HG02840 (cell line): ENCODE results near the gene KCNIP3.
"Not testable (repeated sequence)": the region's sequence is repeated elsewhere in the genome, so short reads cannot be mapped to it uniquely, and the experiment has no call there.

ENCODE experiments used
- ATAC-seq: cut with Tn5 transposase; IDR thresholded peaks from one replicate; pipeline ENCODE4 v1.9.1; 2021; ENCODE audit warnings: mild to moderate bottlenecking, moderate library complexity, moderate number of reproducible peaks; ENCODE audit not compliant: unreplicated experiment, low FRiP score

KCNIP3 gene

DNA sequence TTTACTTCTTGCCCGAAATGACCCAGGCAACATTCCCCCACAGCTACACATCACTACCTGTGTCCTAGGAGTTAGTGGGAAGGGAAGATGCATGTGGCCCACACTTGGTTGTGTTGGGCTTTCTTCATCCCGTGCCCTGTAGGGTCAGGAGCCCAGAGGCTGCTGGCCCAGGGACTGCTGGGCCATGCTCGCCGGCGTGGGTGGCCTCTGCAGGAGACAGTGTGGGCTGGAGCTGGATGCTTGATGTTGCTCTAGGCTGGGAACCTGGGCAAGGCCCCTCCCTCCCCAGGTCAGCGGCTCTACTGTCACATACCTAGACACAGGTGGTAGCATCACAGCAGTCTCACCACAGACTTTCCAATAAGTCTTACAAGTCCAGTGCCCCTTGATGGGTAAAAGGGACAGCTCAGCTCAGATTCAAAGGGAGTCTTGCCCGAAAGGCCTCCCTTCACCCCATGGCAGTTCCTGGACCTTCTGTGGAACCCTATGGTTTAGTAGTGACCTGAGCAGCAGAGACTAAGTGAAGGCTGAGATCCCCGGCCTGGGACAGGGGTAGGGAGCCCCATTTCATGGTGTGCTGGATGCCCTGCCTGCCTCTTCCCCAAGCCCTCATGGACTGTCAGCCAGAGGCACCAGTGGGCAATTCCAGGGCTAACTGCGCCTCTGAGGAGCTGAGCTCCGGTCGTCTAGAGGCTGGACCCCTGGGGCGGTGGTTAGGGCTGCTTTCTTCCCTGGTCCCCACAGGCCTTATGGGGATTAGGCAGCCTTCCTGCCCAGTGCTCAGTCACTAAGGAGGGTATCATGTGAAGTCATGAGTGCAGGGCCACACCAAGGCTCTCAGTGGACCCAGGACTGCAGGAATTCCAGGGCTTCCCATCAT is 59.9 kb downstream of the KCNIP3 start:
- no peak for ATAC-seq

- ATAC-seq, result no peak
Observed at GRCh38 chr2:95357717-95358280, 60.7 kb downstream of the KCNIP3 start.

DNA sequence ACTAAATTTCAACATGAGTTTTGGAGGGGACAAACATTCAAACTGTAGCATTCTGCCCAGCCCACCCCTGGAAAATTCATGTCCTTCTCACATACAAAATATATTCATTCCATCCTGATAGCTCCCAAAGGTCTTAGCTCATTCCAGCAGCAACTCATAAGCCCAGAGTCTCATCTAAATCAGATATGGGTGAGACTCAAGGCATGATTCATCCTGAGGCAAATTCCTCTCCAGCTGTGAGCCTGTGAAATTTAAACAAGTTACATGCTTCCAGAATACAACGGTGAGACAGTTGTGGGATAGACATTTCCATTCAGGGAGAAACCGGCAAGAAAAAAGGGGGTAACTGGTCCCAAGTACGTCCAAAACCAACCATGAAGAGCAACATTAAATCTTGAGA is 61.9 kb downstream of the KCNIP3 start:
- no peak for ATAC-seq

GRCh38 chr2:95359501-95359930 is 62.4 kb downstream of the KCNIP3 start:
- ATAC-seq, result no peak

DNA sequence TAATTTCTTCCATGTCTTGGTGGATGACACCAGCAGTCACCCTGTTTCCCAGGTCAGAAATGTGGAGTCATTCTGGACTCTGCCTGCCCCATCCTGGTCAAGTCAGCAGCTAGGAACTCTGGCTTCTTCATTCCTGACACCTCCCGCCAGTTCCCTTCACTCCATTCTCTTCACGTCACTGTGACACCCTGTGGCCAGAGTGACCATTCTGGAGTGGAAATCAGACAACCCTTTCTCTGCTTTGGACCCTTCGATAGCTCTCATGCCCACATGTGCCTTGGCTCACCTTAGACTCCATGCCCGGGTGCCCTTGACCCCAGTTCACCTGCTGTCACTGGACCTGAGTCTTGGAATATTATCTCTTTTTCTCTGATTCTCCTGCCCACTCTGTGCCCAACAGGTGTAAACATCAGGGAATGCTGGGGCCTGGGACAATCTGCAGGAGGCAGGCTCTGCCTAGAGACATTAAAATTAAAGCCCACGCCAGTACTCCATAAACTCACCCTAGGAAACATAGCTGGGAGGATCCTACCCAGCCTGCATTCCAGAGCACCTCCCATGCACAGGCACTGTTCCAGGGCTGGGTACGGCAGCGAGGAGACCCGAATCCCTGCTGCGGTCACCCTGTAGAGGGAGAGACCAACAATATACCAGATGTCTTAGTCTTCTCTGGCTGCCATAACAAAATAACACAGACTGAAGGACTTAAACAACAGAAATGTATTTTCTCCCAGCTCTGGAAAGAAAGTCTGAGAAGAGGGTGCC is 64.3 kb downstream of the KCNIP3 start:
- no peak for ATAC-seq

DNA sequence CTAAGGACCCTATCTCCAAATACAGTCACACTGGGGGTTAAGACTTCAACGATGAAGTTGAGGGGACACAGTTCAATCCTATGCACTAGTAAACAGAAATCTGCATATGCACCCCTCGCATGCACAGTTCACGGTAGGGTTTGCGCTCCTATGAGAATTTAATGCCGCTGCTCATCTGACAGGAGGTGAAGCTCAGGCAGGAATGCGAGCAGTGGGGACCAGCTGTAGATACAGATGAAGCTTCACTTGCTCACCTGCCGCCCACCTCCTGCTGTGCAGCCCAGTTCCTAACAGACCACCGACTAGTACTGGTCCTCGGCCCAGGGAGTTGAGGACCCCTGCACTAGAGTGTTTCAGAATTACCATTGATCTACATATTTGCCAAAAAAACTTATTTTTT is 65.3 kb downstream of the KCNIP3 start:
- no peak for ATAC-seq

GRCh38 chr2:95366514-95366913 is 69.4 kb downstream of the KCNIP3 start:
- ATAC-seq, result no peak

DNA sequence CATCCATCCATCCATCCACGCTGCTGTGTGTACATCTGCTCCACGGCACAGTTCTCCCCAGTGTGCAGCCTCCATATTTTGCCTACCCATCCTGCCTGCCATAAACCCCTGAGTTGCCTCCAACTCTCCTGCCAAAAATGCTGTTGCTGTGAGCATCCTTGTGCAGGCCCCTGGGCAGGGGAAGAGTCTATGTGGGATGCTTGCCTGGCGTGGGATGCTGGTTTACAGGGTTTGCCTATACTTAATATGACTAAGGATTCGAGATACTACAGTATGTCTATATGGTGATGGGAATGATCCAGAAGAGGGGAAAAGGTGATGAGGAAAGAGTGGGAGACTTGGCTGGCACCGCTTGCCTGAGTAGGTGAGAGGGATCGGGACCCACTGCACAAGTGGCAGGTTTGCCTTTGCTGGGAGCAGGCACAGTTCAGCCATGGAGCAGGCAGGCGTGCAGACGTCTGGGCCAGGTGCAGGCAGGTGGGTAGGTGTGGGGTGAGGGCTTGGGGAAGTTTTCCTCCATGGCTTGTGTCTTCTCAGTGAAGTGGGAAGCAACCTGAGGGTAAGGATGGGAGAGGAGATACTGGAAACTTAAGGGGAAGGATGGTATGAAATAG is 75.2 kb downstream of the KCNIP3 start:
- no peak for ATAC-seq

GRCh38 chr2:95372845-95373244 is 75.7 kb downstream of the KCNIP3 start:
- ATAC-seq, result no peak

GRCh38 chr2:95374029-95374428 is 76.9 kb downstream of the KCNIP3 start:
- ATAC-seq, result no peak

GRCh38 chr2:95374451-95374920 is 77.3 kb downstream of the KCNIP3 start:
- no peak for ATAC-seq

DNA sequence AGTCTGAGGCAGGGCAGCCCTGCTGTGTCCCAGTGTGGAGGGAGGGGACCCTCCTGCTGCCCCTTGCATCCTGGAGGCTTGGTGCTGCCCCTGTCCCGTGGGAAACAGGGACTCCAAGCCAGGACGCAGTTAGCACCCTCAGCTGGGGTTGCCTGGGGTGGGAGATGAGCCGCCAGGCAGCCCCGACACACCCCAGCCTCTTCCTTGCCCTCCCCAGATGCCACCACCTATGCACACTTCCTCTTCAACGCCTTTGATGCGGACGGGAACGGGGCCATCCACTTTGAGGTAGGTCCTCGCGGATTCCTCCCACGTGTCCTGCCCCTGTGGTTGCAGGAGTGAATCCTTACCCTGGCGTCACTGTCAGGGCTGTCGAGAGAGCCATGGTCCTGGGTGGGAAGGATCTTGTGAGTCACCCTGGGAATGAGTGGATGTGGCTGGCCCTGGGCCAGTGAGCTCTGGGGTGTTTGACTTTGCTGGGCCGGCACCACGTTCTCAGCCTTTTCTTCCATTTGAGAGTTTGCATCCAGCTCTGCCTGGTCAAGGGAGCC is 77.8 kb downstream of the KCNIP3 start:
- no peak for ATAC-seq

- no peak for ATAC-seq
Observed at GRCh38 chr2:95375532-95376150, 78.5 kb downstream of the KCNIP3 start.

DNA sequence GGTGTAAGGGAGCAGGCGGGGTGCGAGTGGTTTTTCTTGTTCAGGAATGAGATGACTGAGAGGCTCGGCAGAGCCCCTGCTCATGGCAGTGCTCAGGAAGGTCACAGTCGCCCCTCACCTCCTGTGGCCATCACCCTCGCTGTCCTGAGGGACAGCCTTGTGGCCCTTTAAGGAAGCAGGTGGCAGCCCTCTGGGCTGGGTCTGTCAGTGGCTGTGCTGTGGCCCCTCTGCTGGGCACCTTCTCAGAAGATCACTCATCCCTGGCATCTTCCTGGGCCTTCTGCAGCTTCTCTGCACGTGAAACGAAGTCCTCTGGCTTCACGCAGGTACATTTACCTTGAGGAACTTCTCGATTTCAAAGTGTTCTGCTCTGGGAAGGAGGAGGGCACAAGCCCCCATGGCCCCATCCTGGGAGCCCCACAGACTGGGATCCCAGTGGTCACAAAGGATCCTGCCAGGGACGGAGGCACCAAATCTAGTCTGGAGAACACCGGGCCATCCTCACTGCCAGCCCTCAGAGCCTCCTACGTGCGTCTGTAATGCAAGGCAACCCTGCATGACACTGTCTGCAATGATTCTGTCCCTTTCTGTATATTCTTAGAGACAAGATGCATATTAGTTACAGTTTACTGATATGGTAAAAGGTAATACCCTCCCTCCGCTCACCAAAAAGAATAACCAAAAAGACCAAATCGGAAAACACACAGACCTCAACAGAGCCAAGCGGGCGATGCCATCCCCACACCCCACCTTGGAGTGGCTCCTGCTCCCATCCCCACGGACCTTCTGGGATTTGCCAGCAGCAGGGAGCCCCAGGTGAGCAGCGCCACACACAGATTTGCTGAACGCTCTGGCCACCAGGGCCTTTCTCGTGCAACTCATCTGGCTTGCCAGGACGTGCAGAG is 79.4 kb downstream of the KCNIP3 start:
- ATAC-seq, result no peak

- no peak for ATAC-seq
Observed at GRCh38 chr2:95377216-95378123, 80.3 kb downstream of the KCNIP3 start.

DNA sequence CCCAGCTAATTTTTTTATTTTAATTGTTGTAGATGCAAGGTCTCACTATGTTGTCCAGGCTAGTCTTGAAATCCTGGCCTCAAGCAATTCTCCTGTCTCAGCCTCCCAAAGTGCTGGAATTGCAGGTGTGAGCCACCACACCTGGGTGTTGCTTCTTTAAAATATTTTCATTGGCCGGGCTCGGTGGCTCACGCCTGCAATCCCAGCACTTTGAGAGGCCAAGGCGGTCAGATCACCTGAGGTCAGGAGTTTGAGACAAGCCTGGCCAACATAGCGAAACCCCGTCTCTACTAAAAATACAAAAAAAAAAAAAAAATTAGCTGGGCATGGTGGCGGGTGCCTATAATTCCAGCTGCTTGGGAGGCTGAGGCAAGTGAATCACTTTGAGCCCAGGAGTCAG is 81.1 kb downstream of the KCNIP3 start:
- not testable (repeated sequence) for ATAC-seq

- no peak for ATAC-seq
Observed at GRCh38 chr2:95379371-95379831, 82.3 kb downstream of the KCNIP3 start.

DNA sequence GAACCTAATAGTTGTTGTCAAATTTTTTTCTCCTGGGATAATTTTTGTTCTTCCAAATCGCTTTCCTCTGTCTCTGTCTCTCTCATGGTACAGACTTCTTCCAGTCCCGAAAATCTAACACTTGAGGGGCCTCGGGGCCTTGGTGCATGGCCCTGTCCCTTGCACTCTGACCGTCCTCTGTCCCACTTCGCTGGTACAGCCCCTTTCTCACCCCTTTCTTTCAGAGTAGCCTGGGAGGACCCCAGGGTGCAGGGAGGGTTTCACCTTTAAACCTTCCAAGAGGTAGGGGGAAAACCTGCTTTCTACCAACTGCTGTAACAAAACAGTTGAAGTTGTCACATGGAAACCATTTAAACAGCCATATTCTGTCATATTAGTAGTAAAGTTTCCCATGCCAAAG is 83.1 kb downstream of the KCNIP3 start:
- no peak for ATAC-seq
